ENCODE data around the gene SUPT3H.

DNA sequence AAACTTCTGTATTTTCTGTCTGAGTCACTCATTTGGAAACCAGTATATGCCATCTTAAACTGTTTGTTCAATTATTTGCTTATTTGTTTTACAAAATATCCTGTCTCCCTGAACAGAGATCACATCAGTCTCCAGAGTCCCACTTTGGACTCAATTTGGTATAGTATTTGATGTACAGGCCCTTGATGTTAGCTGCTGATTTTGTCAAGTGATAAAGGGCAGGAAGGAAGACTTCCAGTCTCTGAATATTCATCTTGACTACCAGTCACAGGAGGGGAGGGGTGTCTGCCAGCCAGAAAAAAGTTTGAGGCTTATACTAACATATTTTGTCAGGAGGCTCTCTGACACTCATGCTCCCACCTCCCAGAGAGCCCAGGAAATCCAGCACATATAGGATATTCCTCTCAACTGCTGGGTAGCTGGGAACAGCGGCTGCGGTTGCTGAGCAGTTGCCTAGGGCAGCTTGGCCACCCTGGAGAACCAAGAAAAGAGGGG is 426.4 kb downstream of the SUPT3H start:
- TF ChIP-seq, protein P1, sequence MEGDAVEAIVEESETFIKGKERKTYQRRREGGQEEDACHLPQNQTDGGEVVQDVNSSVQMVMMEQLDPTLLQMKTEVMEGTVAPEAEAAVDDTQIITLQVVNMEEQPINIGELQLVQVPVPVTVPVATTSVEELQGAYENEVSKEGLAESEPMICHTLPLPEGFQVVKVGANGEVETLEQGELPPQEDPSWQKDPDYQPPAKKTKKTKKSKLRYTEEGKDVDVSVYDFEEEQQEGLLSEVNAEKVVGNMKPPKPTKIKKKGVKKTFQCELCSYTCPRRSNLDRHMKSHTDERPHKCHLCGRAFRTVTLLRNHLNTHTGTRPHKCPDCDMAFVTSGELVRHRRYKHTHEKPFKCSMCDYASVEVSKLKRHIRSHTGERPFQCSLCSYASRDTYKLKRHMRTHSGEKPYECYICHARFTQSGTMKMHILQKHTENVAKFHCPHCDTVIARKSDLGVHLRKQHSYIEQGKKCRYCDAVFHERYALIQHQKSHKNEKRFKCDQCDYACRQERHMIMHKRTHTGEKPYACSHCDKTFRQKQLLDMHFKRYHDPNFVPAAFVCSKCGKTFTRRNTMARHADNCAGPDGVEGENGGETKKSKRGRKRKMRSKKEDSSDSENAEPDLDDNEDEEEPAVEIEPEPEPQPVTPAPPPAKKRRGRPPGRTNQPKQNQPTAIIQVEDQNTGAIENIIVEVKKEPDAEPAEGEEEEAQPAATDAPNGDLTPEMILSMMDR (IDR thresholded peaks at IDR 0.05), result no peak
- no peak for TF ChIP-seq POLR2A (IDR thresholded peaks at IDR 0.05)

Data from lower leg skin (tissue), 3 donors.